Osteocyte (in vitro differentiated cells): ENCODE results near the gene COPB2. TPM values are rescaled to one million over a fixed set of nuclear protein-coding genes. Genes with fewer than 3 reads are reported as not detected.

Experiments
- DNase-seq: peaks from one replicate; pipeline ENCODE4 v3.0.0; 2021; ENCODE audit warnings: mixed read lengths; ENCODE audit not compliant: unreplicated experiment; ENCODE audit errors: extremely low spot score
- H3K27ac Mint-ChIP-seq: one replicate; pipeline ENCODE4 v1.8.0; 2021; ENCODE audit warnings: mild to moderate bottlenecking, mixed read lengths; ENCODE audit not compliant: unreplicated experiment
- H3K27me3 Mint-ChIP-seq: one replicate; pipeline ENCODE4 v1.8.0; 2021; ENCODE audit warnings: mixed read lengths; ENCODE audit not compliant: unreplicated experiment
- H3K36me3 Mint-ChIP-seq: one replicate; pipeline ENCODE4 v1.8.0; 2021; ENCODE audit warnings: mixed read lengths; ENCODE audit not compliant: unreplicated experiment
- H3K4me1 Mint-ChIP-seq: one replicate; pipeline ENCODE4 v1.8.0; 2021; ENCODE audit warnings: mixed read lengths; ENCODE audit not compliant: unreplicated experiment
- H3K4me3 Mint-ChIP-seq: one replicate; pipeline ENCODE4 v1.8.0; 2021; ENCODE audit warnings: mild to moderate bottlenecking, moderate library complexity, mixed read lengths; ENCODE audit not compliant: unreplicated experiment
- H3K9me3 Mint-ChIP-seq: one replicate; pipeline ENCODE4 v1.8.0; 2021; ENCODE audit warnings: mixed read lengths; ENCODE audit not compliant: unreplicated experiment
- total RNA-seq: library from RNA; stranded (reverse); gene quantifications from 2 replicates; pipeline ENCODE4 v1.2.1, GENCODE V29; 2021
- TF ChIP-seq, protein P1 (sequence below): fragments of 200-600 bp; sonication (generic); IDR thresholded peaks from 2 replicates; pipeline ENCODE4 v1.5.0; 2021; ENCODE audit warnings: antibody characterized with exemption, mild to moderate bottlenecking, moderate library complexity

COPB2 gene
- total RNA-seq, 1 donor from 2014 or later, result 178 TPM

GRCh38 chr3:139353920-139354556 is 35.4 kb downstream of the COPB2 start:
- no peaks in the 10 kb centered on the region for H3K27me3 Mint-ChIP-seq
- H3K36me3 Mint-ChIP-seq, result peaks cover 67% of the 10 kb centered on the region
- no peaks in the 10 kb centered on the region for H3K9me3 Mint-ChIP-seq
- H3K4me3 Mint-ChIP-seq, result no peak overlapping the region
- no peak for DNase-seq
- no peak overlapping the region for H3K27ac Mint-ChIP-seq
- no peaks in the 10 kb centered on the region for H3K4me1 Mint-ChIP-seq
- TF ChIP-seq, protein P1, sequence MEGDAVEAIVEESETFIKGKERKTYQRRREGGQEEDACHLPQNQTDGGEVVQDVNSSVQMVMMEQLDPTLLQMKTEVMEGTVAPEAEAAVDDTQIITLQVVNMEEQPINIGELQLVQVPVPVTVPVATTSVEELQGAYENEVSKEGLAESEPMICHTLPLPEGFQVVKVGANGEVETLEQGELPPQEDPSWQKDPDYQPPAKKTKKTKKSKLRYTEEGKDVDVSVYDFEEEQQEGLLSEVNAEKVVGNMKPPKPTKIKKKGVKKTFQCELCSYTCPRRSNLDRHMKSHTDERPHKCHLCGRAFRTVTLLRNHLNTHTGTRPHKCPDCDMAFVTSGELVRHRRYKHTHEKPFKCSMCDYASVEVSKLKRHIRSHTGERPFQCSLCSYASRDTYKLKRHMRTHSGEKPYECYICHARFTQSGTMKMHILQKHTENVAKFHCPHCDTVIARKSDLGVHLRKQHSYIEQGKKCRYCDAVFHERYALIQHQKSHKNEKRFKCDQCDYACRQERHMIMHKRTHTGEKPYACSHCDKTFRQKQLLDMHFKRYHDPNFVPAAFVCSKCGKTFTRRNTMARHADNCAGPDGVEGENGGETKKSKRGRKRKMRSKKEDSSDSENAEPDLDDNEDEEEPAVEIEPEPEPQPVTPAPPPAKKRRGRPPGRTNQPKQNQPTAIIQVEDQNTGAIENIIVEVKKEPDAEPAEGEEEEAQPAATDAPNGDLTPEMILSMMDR, result peak; percentile 73

- peaks cover 1% of the 10 kb centered on the region for H3K27me3 Mint-ChIP-seq
- no peak overlapping the region for H3K4me3 Mint-ChIP-seq
- DNase-seq, result no peak
- H3K9me3 Mint-ChIP-seq, result no peaks in the 10 kb centered on the region
- TF ChIP-seq, protein P1, result no peak
- peaks cover 39% of the 10 kb centered on the region for H3K36me3 Mint-ChIP-seq
- H3K4me1 Mint-ChIP-seq, result peaks cover 3% of the 10 kb centered on the region
- H3K27ac Mint-ChIP-seq, result no peak overlapping the region
Measured at GRCh38 chr3:139346771-139347170, 42.7 kb downstream of the COPB2 start.

GRCh38 chr3:139343895-139344856 is 45.3 kb downstream of the COPB2 start, which contains the start of gene MRPS22:
TSS of gene MRPS22 (plus strand) at chr3:139344020. CDS start at chr3:139344027, 7 bp downstream.
- Mint-ChIP-seq H3K27me3 (peaks cover 22% of the 10 kb centered on the region), H3K27ac (no peak within 1 kb of the TSS), H3K4me3 (no peak within 1 kb of the TSS), H3K4me1 (peaks cover 3% of the 10 kb centered on the region), H3K36me3 (peaks cover 19% of the 10 kb centered on the region), H3K9me3 (no peaks in the 10 kb centered on the region)
- TF ChIP-seq, protein P1, result no peak
- DNase-seq, result peak; percentile 89

GRCh38 chr3:139342054-139342453 is 47.4 kb downstream of the COPB2 start:
- no peak for DNase-seq
- Mint-ChIP-seq H3K27me3 (peaks cover 37% of the 10 kb centered on the region), H3K27ac (no peak overlapping the region), H3K9me3 (no peaks in the 10 kb centered on the region), H3K4me1 (peaks cover 3% of the 10 kb centered on the region), H3K36me3 (peaks cover 3% of the 10 kb centered on the region), H3K4me3 (no peak overlapping the region)
- TF ChIP-seq, protein P1, result no peak

DNA sequence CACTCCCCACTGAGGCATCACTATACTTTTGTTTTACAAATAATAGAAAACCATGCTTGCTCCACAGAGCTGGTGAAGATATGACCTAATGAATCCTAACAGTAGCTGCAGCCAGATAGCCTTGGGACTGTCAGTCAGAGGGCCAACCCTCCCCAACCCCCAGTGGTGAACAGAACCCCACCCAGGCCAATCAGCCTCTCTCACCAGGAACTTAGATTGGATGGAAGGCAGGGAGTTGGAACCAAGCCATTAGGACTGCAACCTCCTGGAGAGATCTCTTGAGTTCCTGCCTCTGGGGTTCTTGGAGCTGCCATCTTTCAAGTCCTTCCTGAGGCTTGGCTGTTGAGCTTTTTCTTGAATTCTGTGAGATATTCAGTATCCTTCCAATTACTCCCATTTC is 48.7 kb downstream of the COPB2 start:
- no peak for DNase-seq
- TF ChIP-seq, protein P1, result no peak
- H3K4me1 Mint-ChIP-seq, result peaks cover 3% of the 10 kb centered on the region
- H3K9me3 Mint-ChIP-seq, result no peaks in the 10 kb centered on the region
- H3K36me3 Mint-ChIP-seq, result peaks cover 3% of the 10 kb centered on the region
- H3K27me3 Mint-ChIP-seq, result peaks cover 40% of the 10 kb centered on the region
- H3K27ac Mint-ChIP-seq, result no peak overlapping the region
- no peak overlapping the region for H3K4me3 Mint-ChIP-seq
